DMS 273 treated with DMSO at 0.1 percent for 48 hours (cell line): ENCODE data around the gene BTC.
"Not testable (repeated sequence)": the region's sequence is repeated elsewhere in the genome, so short reads cannot be mapped to it uniquely, and the experiment has no call there.

Experiments
- DNase-seq: peaks from one replicate; lab custom pipeline; 2025; lab: John Stamatoyannopoulos, UW

BTC gene, protein sequence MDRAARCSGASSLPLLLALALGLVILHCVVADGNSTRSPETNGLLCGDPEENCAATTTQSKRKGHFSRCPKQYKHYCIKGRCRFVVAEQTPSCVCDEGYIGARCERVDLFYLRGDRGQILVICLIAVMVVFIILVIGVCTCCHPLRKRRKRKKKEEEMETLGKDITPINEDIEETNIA

DNA sequence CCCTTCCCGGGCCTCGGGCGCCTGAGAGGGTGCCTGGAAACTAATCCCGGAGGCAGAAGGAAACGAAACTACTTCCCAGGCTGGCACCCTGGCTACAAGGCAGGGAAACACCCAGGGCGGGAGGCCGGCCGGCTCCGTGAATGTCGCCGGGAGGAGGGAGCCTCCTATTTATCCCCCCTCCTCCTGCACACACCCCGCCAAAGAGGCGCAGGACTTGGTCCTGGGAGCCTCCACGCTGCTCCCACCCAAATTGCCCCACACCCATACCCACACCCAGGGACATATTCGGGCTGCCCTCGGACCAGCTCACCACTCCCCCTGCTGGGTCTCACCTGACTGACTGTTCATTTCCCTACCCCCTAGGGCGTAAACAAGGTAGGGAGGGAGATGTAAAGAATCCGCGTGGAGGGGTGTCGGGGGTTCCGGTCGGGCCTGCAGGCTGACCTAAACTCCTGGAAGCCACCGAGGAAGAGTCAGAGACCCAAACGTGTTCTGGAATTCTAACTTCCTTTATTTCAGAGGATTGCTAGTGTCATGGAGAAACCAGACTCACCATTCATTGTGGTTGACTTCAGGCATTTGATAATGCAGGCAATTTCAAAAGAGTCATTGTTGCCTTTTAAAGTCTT, at the start of gene BTC:
Gene BTC (minus strand): TSS at position 142 of the 629 bp plus-strand sequence. CDS start 198 bp downstream, outside the sequence.
- peak; percentile 34 for DNase-seq

DNA sequence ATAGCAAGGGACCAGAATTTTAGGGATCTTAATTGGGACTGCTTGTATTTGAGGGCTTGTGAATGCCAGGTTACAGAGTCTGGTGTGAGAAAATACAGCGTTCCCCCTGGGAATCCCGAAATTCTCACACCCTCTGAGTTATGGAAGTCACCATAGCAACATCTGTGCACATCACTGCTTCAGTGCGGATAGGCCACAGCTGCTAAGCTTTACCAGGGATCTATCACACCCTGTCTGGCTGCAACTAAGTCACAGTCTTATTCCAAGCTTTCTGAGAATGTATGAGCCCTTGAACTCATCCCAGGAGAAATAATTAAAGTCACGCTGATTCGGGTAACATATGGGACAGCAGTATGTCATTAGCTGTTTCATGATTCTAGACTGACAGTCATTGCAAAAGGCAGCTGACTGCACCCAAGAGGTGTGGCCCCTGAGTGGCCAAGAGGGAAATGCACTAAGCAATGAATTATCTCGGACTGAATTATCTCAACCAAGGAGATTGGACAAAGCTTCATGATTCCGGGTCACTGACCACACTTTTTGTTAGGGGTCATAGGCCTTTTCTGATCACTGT, 46.7 kb upstream of the BTC start:
- DNase-seq, result no peak

DNA sequence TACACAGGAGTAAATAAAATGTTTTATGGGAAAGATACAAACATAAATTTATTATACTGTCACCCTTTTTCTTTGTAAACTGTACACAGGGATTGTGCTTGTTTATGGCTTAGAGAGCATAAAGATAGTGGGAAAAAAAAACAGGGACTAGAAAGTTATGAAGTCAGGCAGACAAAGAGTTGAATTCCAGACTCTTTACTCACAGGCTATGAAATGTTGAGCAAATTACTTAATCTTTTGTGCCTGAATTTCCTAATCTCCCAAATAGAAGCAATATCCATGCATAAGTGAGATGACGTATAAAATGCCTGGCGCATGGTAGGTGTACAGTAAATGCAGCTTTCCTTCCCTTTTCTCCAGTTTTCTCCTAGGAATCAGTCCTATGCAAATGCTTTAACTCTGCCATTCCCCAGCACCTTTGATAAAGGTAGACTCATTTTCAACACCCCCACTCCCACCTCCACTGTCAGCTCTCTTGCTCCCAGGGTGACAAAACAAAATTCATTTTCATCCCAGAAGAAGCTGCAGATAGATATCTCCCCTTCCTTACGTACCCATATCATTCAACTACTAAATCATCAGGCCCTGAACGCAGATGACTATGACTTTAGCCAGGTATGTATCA, 44.5 kb upstream of the BTC start:
- DNase-seq, result no peak

DNA sequence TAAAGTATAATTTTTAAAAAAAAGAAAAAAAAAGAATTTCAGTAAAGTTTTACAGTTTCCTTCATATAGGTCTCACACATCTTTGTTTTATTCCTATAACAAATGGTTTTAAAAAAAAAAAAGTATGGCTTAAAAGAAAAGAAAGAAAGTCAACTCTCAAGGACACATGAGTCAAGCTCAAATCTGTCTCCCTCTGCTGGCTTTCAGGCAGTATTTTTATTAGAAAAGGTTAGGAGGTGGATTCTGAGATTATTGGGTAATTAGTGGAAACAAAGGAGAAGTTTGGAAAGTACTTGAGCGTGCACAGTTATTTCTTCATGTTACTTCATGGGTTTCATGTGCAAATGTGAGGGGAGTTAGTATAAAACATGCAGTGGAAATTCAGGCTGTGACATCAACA, 36.6 kb upstream of the BTC start:
- no peak for DNase-seq

DNA sequence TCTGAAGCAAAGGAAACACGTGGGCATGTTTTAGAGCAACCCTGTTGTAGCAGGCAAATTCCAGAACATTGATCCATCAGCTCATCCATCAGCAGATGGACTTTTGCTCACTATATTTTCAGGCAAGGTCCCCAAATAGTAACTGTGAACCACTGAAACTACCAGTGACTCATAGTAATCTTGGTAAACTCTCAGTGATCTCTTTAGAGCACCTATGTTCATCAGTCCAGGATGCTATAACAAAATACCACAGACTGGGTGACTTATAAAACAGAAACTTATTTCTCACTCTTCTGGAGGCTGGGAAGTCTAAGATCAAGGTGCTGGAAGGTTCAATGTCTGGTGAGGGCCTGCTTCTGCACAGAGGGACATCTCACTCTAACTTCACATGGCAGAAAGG, 28.9 kb upstream of the BTC start:
- no peak for DNase-seq

DNA sequence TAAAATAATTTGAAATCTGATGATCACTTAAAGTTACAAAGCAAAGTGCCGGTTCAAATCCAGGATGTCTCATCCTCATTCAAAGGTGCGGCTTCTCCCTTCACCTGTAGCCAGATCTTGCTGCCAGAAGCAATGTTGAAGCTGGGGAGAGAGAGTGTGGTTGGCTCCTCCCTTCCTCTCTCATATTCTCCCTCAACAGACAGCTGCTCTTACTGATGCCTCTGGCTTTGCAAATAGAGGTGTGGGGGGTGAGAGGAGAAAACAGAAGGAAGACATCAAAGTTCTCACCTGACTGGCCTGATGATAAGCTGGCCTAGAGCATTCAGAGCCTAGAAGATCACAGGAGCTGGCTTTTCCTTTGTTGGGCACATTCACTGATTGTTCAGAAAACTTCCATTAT, 28.3 kb upstream of the BTC start:
- DNase-seq, result no peak

DNA sequence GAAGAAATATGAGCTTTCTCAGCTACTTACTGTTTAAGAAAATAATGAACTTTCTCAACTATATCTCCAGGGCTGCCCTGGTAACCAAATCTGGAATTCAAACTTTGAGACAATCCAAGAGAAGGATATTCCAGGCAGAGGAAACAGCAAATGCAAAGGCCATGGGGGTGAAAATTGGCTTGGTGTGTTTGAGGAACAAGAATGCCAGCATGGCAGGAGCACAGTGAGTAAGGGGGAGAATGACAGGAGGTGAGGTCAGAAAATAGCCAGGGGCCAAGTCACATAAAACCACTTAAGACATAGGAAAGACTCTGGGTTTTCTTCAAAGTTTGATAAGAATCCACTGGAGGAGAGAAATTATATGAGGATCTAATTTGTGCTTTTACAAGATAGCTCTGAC, 27.2 kb upstream of the BTC start:
- no peak for DNase-seq

DNA sequence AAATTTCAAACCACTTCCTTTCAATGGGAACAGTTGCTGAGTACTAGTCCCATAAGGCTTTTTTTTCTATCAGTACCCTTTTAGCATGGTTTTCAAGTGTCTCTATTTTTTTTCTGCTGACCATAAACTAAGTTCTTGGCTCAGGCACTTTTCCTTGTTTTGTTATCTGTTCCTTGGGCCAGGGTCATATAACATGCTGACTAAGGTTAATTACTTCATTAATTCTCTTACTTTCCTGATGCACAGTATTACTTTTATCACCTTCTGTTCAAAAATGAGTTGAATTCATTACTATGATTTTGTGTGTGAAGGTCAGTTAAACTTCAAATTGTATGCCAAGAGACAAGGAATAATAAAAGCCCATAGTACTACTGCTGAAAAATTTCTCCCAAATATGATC, 19.7 kb upstream of the BTC start:
- DNase-seq, result no peak

DNA sequence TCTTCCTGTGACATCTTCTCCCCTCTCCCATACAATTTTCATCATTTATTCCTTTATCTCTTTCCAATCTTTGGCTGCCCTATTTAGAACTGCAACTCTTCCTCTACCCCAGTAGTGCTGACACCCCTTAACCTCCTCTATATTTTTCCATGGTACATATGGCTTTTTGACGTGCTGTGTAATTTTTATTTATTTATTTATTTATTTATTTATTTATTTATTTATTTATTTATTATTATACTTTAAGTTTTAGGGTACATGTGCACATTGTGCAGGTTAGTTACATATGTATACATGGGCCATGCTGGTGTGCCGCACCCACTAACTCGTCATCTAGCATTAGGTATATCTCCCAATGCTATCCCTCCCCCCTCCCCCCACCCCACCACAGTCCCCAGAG, 17.7 kb upstream of the BTC start:
- DNase-seq, result not testable (repeated sequence)

DNA sequence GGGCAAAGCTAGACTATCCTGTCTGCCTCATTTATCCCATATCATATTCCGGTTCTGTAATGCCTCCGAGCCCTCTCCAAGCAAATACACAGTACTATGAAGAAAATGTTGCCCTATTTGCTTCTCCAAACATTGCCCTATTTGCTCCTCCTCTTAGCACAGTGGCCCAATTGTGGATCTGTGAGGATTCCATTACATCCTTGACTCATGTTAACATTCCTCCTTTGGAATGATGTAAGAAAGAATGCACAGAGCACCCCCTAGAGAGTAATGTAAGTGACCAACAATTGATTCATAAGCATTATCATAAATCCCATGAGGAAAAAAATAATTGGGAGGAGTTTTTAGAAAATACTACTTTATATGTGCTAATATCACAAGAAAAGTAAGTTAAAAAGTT, 11.3 kb upstream of the BTC start:
- no peak for DNase-seq

DNA sequence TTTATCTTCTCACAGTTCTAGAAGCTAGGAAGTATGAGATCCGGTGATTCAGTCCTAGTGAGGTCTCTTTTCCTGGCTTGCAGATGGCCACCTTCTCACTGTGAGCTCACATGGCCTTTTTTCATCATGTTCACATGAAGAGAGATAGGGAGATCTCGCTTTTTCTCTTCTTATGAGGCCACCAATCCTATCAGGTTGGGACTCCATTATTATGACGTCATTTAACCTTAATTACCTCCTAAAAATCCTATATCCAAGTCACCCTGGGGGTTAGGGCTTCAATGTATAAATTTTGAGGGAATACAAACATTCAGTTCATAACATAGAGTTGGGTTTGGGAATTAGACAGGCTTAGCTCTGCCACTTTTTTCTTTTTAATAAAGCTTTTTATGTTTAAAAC, 6.0 kb upstream of the BTC start:
- no peak for DNase-seq

DNA sequence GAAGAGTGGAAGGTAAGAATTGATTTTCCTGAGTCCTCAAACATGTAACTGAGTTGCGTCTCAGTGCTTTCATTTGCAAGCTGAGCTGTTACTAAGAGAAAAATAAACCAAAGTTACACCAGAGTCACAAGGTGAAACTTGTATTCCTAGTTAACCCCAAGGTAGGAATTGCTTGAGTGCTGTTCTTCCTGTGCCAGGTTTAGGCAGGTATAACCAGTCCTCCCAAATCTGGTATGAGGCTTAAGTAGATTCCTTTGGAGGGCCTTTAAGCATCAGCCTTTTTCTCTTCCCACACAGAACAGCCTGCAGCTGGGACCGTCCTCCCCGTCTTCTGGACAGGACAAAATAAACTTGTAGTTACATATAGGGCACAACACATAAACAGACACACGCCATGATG, 2.3 kb upstream of the BTC start:
- no peak for DNase-seq

DNA sequence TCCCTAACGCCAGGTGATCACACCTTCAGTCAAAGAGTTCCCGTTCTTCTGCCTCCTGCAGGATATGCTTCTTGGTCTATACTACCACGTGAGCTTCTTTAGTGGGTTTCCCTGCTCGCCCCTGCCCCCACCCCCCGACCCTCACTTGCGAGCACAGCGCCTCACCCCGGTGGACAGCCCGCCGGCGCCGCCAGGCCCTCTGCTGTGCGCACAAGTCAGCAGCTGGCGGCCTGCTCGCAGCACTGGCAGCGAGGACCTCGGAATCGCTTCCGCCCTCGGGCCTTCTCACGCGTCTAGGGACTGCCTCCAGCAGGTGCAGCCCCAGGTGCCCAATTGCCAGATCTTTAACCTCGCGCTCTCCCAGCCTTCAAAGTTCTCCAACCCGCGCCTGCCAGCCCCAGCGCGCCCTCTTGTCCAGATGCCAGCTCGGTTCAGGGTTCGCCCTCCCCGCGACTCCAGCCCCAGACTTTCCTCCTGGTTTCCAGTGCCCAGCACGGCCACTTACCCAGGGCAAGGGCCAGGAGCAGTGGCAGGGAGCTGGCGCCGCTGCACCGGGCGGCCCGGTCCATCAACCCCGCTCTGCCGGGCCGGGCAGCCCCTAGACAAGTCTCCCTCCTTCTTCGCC, 454 bp downstream of the BTC start:
- DNase-seq, result peak; percentile 25

DNA sequence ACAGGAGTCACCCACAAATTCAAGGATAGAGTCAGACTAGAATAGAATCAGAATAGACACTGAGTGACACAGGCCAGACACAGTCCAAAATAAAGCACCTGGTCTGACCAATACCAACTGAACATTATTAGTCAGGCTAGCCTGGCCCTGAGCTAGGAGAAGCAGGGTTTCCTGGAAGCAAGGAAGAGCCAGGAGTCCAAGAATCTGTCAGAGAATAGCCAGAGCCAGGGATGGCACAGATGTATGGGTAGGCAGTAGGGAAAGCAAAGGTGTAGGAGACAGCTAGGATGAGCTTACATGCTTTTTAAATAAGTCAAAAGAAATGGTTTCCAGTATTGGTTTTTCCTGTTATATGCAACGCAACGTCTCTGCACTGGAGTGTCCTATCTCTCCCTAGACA, 3.7 kb downstream of the BTC start:
- no peak for DNase-seq

DNA sequence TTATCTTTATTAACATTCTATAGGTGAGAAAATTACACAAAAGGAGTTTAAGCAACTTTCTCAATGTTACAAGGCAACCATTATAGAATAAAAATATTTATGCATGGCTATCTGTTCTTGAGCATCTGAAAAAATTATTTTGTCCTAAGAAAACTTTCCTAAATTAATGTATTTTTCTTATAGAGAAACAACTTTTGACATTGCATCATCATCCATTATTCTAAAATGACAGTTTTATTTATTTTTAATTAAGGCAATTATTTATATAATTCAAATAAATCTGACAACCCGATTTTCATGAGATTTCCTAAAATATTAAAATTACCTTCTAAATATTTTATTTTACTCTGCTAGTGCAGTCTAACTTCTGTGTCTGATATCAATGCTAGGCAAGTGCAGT, 4.8 kb downstream of the BTC start:
- no peak for DNase-seq

DNA sequence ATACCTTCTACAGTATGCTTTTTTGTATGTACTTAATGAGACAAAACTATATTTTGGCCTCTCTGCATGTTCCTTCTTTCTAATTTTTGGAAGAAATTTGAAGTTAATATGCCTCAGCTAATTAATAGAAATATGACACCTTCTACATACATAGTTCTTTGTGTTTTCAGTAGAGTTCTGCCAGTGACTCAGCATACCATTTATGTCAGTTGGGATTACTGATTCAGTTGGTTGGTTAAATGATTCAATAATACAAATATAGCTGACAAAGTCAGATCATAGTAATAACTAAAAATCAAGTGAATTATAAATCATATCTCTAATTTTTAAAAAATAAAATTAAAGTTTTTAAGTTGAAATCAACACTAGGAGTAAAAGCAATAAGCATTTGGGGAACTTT, 16.8 kb downstream of the BTC start:
- DNase-seq, result no peak

DNA sequence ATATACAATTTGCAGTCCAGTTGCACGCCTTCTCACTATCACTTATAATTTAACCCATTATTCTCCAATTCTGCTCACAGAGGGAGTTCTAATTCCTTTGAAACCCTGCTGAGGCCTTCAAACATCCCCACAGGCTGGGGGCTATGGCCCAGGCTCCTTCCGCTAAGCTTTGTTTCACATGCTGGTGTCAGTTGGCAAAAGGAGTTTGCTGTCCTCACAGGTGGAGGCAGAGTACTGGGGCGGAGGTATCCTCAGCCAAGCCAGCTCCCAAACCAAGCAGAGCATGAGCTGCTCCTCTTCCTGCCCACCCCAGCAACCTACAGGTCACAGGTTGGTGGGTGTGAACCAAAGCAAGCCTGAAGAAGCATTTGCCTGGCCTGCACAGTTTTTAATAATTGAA, 21.5 kb downstream of the BTC start:
- DNase-seq, result no peak

DNA sequence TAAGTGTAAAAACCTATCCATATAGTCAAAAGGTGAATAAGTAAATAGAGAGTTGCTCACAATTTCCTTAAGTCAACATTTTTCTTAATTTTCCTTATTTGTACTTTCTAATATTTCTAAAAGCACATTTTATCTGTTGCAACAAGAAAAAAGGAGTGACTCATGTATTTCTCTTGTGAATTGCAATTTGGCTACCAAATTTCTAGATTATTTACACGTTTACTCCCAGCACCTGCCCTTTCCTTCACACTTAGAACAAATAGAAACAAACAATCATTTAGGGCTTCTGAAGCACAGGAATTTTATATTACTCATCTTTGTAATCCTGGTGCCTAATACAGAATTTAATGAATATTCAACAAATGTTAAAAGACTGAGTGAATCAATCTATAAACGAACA, 22.2 kb downstream of the BTC start:
- no peak for DNase-seq

DNA sequence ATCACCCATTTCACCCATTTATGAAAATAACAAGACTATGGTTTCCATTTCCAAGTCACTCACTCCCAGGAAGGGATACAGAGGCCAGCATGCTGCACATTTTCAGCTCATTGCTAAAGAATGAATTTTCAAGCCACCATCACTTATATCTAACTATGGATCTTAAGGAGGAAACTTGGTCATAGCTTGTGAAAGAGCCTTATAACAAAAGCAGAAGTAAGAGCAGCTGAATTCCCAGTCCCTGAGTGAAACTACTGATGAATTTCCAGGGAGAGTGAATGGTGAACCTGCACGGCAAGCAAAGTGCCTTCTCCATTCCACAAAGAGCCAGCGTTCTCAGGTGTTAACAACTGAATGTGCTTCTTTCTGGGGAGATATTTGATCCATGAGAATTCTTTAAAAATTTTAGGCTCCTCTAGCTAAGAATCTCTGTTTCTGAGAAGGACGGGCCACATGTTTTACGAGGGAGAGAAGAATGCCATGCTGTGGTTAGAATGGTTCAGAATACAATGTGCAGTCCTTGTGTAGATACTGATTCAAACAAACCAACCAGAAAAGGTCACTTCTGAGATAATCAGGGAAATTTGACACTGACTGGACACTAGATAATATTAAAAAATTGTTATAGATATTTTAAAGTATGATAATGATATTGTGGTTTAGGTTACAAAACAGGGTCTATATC, 24.0 kb downstream of the BTC start:
- no peak for DNase-seq

DNA sequence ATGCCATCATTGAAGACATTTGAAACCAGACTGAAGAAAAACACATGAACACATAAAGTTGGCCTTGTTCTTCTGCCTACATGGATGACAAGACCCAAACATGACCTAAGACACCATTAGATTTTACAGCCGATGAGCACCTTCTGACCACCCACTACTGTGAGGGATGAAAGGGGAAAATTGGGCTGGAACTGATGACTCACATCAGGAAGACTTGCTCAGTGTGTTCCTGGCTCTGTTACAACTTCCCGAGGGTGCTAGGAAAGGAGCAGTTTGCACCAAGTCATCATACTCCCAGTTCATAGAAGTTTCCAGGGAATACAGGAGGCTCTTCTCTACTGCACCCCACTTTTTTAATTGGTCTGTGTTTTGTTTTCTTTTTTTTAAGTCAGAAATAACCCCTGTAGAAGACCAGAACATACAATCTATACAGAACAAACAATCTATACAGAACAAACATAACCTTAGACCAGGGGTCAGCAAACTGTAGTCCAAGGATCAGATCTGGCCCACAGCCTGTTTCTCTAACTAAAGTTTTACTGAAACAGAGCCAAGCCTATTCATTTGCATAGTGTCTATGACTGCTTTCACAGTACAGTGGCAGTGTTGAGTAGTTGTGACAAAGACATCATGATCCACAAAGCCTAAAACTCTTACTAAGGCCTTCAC, 25.3 kb downstream of the BTC start:
- no peak for DNase-seq

DNA sequence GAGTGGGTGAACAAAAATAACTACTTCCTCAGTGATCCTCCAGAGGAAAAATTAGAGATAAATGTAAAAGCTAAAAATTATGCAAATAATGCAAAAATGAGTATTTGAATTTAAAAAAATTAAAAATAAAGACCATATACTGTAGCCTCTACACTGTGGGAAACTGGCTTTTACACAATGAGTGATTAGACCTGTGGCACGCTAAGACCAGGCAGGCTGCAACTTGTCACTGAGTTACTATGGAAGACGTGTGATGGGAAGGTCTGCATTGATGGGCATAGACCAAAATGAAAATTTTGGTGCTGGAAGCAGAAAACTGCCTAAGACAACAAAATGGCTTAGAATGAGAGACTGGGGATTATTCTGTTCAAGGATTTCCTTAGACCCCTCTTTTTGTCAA, 30.2 kb downstream of the BTC start:
- no peak for DNase-seq

DNA sequence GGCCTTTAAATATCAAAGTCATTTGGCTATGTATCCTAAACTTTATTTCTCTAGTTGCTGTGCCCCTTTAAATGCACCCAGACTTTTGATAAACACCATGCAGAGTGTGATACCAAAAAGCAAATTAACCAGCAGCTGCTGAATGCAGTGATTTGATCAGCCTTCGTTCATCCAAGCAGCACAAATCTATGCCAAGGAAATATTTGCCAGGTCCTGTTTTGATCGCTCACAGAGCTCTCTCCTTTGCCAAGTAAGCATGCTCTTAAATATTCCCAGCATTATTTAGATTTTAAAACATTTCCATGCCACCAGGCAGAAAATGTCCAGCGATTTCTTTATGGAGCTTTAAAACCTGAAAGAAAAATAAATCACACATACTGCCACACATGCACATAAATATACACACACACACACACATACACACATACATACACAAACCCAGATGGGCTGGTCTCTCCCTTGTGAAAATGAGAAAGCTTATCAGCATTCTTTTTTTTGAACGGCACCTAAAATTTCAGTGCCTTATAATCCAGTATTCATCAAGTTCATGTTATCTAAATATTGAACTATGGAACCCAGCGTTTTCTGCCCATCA, 35.7 kb downstream of the BTC start:
- DNase-seq, result no peak
